Spinal cord (tissue), 10 donors: ENCODE measurements around the gene CD163L1. TPM values are rescaled to one million over a fixed set of nuclear protein-coding genes. Genes with fewer than 3 reads are reported as not detected.
A peak's percentile ranks its signal among the peaks of the same experiment; 100 is the strongest.

ENCODE experiments used
- DNase-seq, 6 donors: peaks; one replicate each; pipeline versions ENCODE4 v3.0.0 to v3.0.0-alpha.2; 2013 to 2015; ENCODE audit warnings: low spot score in 6 of 6, low read depth in 4 of 6
- H3K27ac ChIP-seq: one replicate; pipeline ENCODE4 v1.5.1; 2013; ENCODE audit warnings: low read depth, low read length, control low read depth
- H3K27me3 ChIP-seq: one replicate; pipeline ENCODE4 v1.6.1; 2013; ENCODE audit warnings: low read length; ENCODE audit not compliant: control insufficient read depth, insufficient read depth
- H3K36me3 ChIP-seq: one replicate; pipeline ENCODE4 v1.6.1; 2013; ENCODE audit warnings: low read length; ENCODE audit not compliant: control insufficient read depth, insufficient read depth
- H3K4me1 ChIP-seq: one replicate; pipeline ENCODE4 v1.6.1; 2013; ENCODE audit warnings: low read length; ENCODE audit not compliant: control insufficient read depth, insufficient read depth
- H3K4me3 ChIP-seq: one replicate; pipeline ENCODE4 v1.5.1; 2013; ENCODE audit warnings: low read depth, low read length, control low read depth
- H3K9me3 ChIP-seq: one replicate; pipeline ENCODE4 v1.6.1; 2013; ENCODE audit warnings: low read length; ENCODE audit not compliant: control insufficient read depth, insufficient read depth
- WGBS: methylation state at CpG from one replicate; pipeline ENCODE4 v1.1.5; 2013; ENCODE audit warnings: missing lambda C conversion rate; ENCODE audit not compliant: insufficient coverage; 5-methylcytosine and 5-hydroxymethylcytosine counted together
- polyA plus RNA-seq, 2 donors: library from polyadenylated mRNA; unstranded; fragments of 120-200 nt; gene quantifications; one replicate each; pipeline ENCODE4 v1.2.1, GENCODE V29; 2013; ENCODE audit not compliant: insufficient read length in 2 of 2
- total RNA-seq, 2 donors: library from RNA; depleted of rRNA in 1 of 2; stranded (reverse); fragments of 120-200 nt in 1 of 2; fragments of >200 nt in 1 of 2; gene quantifications; one replicate each; pipeline versions ENCODE4 v1.2.3 to v1.2.4, GENCODE V29; 2013 to 2014
- donor health status: healthy.

CD163L1 gene
- total and polyA plus RNA-seq, 4 donors, result 1.7 to 5.4 (median 3.9) TPM

DNA sequence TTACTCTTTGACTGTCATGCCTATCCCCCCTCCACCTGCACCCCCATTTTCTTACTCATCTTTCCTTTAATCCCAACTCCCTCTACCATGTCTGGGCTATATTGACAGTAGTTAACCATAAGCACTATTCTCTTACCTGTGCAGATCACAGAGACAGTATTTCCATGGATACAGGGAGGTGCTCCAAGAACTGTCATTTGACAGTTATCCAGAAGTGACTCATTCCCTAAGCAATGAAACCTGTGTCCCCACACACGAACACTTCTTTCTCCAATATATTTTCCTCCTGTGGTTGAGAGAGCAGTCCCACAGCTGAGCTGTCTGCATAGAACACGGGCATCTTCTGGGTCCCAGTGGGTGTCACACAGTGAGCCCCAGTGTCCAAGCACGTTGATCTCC is 68.8 kb downstream of the CD163L1 start:
- Histone ChIP-seq H3K4me3 (no peak overlapping the region), H3K36me3 (no peaks in the 10 kb centered on the region), H3K4me1 (no peaks in the 10 kb centered on the region), H3K27me3 (no peaks in the 10 kb centered on the region), H3K27ac (no peak overlapping the region), H3K9me3 (no peaks in the 10 kb centered on the region)
- no peak for DNase-seq
- WGBS, result 85% methylated on average over 3 of the region's 3 CpGs

DNA sequence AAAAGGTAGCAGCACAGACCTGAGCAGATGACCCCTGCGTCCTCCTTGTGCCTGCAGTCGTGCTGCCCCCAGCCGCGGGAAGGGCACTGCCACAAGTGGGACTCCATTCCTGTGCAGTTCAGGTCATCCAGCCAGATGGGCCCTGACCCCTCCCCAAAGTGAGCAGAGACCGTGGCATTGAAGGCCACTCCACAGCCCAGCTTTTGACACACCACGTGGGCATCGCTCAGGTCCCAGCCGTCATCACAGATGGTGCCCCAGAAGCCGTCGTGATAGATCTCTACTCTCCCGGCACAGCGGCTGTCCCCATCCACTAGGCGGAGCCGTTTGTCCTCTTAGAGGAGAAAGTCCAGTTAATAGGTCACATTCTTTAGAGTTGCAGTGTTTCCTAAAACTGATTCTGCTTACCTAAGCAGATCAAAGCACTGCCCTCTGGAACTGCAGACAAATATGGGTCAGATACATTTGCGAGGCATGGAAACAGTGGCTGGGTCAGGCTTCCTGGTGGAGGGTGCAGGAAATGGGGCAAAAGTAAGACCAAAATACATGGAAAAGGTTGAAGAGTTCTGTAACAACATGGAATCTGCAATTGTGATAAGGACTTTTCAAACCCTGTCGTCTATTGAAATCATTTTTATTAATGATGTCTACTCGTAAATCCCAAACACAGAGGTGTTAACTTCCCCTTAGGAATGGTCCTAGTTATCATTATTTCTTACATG is 69.4 kb downstream of the CD163L1 start:
- Histone ChIP-seq H3K27me3 (no peaks in the 10 kb centered on the region), H3K36me3 (no peaks in the 10 kb centered on the region), H3K4me3 (no peak overlapping the region), H3K9me3 (no peaks in the 10 kb centered on the region), H3K27ac (no peak overlapping the region), H3K4me1 (no peaks in the 10 kb centered on the region)
- DNase-seq, result no peak
- 52% methylated on average over 14 of the region's 17 CpGs for WGBS

DNA sequence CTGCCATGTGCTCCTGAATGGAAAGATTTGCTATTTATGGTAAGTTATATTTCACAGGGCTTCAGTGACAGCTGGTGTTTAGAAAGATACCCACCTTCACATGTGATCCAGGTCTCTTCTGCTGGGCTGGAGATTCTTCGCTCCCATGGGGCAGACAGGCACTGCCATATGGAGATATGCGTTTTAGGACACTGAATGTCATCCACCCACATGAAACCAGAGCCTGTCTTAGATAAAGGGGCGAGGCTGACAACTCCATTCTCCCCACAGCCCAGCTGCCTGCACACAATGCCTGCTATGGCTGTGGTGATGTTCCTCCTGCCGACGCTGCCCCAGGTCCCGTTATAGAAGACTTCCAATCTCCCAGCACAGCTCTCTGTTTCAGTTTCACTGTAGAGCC is 70.7 kb downstream of the CD163L1 start:
- no peaks in the 10 kb centered on the region for H3K9me3 ChIP-seq
- no peak overlapping the region for H3K27ac ChIP-seq
- no peaks in the 10 kb centered on the region for H3K4me1 ChIP-seq
- no peaks in the 10 kb centered on the region for H3K36me3 ChIP-seq
- no peak overlapping the region for H3K4me3 ChIP-seq
- no peaks in the 10 kb centered on the region for H3K27me3 ChIP-seq
- peak in 2 of 6 donors; percentile 6 to 11 for DNase-seq
- 52% methylated on average over 2 of the region's 6 CpGs for WGBS

DNA sequence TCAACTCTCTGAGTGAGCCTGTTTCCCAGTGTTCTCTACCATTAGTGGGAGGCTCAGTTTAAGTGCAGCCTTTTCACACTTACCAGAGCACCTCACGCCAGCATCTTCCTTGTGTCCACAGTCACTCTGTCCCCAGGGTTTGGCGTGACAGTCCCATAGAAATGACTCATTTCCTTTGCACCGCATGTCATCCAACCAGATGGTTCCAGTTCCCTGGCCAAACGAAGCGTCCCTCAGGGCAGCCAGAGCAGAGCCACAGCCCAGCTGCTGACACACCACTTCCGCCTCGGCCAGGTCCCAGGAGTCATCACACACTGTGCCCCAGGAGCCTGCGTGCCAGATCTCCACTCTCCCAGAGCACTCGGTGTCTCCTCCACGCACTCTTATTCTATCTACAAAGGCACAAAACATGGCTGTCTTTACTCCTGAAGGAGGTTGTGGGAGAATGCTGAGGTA is 74.7 kb downstream of the CD163L1 start:
- no peak overlapping the region for H3K27ac ChIP-seq
- no peaks in the 10 kb centered on the region for H3K27me3 ChIP-seq
- WGBS, result 65% methylated on average over 7 of the region's 10 CpGs
- H3K4me3 ChIP-seq, result no peak overlapping the region
- H3K4me1 ChIP-seq, result no peaks in the 10 kb centered on the region
- H3K9me3 ChIP-seq, result no peaks in the 10 kb centered on the region
- H3K36me3 ChIP-seq, result no peaks in the 10 kb centered on the region
- DNase-seq, result no peak

DNA sequence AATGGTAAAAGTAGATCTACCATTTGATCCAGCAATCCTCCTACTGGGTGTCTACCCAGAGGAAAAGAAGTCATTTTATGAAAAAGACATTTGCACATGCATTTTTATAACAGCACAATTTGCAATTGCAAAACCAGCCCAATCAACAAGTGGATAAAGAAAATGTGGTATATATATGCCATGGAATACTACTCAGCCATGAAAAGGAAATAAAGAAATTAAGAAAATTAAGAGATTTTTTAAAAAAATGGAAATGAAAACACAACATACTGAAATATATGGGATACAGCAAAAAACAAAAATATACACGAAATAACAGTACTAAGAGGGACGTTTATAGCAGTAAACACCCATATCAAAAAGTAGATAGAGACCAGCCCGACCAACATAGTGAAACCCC is 81.2 kb downstream of the CD163L1 start:
- no peaks in the 10 kb centered on the region for H3K36me3 ChIP-seq
- H3K4me3 ChIP-seq, result no peak overlapping the region
- WGBS, result 80% methylated on average over 1 of the region's 3 CpGs
- no peaks in the 10 kb centered on the region for H3K27me3 ChIP-seq
- H3K9me3 ChIP-seq, result no peaks in the 10 kb centered on the region
- H3K4me1 ChIP-seq, result no peaks in the 10 kb centered on the region
- H3K27ac ChIP-seq, result no peak overlapping the region
- no peak for DNase-seq

DNA sequence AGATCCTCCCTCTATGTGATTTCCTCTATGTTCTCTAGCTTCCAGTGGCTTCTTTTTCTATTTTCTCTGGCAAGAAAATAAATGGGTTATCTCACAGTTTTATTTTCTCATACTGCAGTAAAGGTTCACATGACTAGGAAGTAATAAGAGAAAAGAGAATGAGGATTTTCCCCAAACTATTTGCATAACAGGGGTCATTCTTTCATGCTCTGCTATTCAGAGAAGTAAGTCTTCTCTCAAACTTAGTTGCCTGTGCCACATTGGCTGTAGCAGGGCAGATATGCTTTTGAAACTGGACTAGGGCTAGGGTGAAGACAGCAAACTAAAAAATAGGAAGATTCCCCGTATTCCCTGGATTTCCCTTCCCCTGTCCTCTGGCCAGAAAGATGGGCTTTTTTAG is 82.7 kb downstream of the CD163L1 start:
- H3K27me3 ChIP-seq, result no peaks in the 10 kb centered on the region
- H3K36me3 ChIP-seq, result no peaks in the 10 kb centered on the region
- 88% methylated on average over 1 of the region's 1 CpG for WGBS
- DNase-seq, result no peak
- no peak overlapping the region for H3K4me3 ChIP-seq
- H3K4me1 ChIP-seq, result no peaks in the 10 kb centered on the region
- no peaks in the 10 kb centered on the region for H3K9me3 ChIP-seq
- H3K27ac ChIP-seq, result no peak overlapping the region

DNA sequence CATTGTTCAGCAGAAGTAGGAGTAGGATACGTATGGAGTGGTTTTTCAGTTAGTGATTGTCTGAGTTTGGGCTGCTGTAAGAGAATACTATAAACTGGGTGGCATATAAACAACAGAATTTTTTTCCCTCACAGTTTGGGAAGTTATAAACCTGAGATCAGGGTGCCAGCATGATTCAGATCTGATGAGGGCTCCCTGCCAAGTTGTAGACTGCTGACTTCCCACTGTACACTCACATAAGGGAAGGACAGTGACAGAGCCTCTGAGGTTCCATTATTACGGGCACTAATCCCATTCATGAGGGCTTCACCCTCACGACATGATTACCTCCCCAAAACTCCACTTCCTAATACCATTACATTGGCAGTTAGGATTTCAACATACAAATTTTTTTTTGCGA is 89.4 kb downstream of the CD163L1 start:
- 79% methylated on average over 2 of the region's 4 CpGs for WGBS

DNA sequence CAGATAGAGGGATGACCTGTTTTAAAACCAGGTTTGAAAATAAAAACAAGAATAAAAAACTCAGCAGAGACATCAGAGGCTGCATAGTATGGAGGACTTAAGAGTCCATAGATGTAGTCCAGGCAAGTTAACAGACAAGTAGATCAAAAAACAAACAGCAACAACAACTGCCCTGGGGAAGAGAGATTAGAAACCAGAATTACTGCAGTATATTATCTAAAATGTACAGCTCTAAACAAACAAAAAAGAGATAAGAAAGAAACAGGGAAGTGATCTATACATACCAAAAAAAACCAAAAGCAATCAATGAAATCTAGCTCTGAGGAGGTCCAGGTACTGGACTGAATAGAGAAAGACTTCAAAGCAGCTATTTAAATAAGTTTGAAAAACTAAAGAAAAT is 91.3 kb downstream of the CD163L1 start:
- Histone ChIP-seq H3K4me3 (no peak overlapping the region), H3K36me3 (no peaks in the 10 kb centered on the region), H3K27me3 (no peaks in the 10 kb centered on the region), H3K27ac (no peak overlapping the region), H3K4me1 (no peaks in the 10 kb centered on the region), H3K9me3 (no peaks in the 10 kb centered on the region)
- DNase-seq, result no peak

More for the DNA sequence above, 89.4 kb downstream of the CD163L1 start:
- no peaks in the 10 kb centered on the region for H3K27me3 ChIP-seq
- no peak overlapping the region for H3K4me3 ChIP-seq
- H3K27ac ChIP-seq, result no peak overlapping the region
- no peaks in the 10 kb centered on the region for H3K4me1 ChIP-seq
- DNase-seq, result no peak
- no peaks in the 10 kb centered on the region for H3K36me3 ChIP-seq
- no peaks in the 10 kb centered on the region for H3K9me3 ChIP-seq

DNA sequence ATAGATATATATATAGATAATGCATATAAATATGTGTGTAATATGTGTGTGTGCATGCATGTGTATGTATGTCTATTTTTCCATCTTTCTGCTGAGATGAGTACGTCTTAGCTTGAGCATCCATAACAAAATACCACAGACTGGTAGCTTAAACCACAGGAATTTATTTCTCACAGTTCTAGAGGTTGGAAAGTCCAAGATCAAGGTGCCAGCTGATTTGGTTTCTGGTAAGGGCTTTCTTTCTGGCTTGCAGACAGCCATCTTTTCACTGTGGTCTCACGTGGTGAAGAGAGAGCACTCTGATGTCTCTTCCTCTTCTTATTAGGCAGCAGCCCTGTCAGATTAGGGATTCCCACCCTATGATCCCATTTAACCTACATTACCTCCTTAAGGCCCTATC is 92.8 kb downstream of the CD163L1 start:
- no peak for DNase-seq
- Histone ChIP-seq H3K9me3 (no peaks in the 10 kb centered on the region), H3K27me3 (no peaks in the 10 kb centered on the region), H3K36me3 (no peaks in the 10 kb centered on the region), H3K4me3 (no peak overlapping the region), H3K4me1 (no peaks in the 10 kb centered on the region), H3K27ac (no peak overlapping the region)
- WGBS, result no CpG with 5 or more reads among the region's 2 CpGs

DNA sequence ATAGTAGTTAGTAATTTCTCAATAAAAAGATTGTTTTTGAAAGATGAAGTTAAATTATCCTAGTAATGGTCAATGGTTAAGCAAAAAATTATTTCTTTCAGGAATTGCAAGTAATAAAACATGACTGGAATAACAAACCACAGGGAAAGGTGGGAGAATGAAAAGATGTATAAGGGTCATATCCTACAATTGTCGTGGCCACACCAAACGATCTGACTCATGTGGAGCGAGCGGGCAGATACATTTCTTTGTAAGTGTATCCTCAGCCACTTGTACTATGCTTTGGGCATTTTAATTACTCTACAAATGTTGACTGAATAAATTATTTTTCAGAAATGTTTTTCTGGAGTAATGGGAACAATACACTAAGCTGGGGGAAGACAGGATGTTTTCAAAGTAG is 94.5 kb downstream of the CD163L1 start:
- Histone ChIP-seq H3K27ac (no peak overlapping the region), H3K36me3 (no peaks in the 10 kb centered on the region)
- DNase-seq, result no peak

More for the DNA sequence above, 94.5 kb downstream of the CD163L1 start:
- Histone ChIP-seq H3K27me3 (no peaks in the 10 kb centered on the region), H3K4me1 (no peaks in the 10 kb centered on the region), H3K4me3 (no peak overlapping the region), H3K9me3 (no peaks in the 10 kb centered on the region)
- no CpG with 5 or more reads among the region's 4 CpGs for WGBS
